Heart left ventricle (tissue), 13 donors: Measurements from ENCODE around the gene KCNJ5.

Source experiments
- CTCF ChIP-seq, 12 donors: fragments of 200-600 bp; sonication (generic) in 4 of 12; IDR thresholded peaks; one replicate each; pipeline versions ENCODE4 v1.5.0 to v1.8.0; 2018 to 2022; ENCODE audit warnings: antibody characterized with exemption in 12 of 12, mild to moderate bottlenecking in 5 of 12
- POLR2A ChIP-seq, 2 donors: fragments of 450-650 bp; IDR thresholded peaks; one replicate each; pipeline ENCODE4 v1.6.1; 2017; ENCODE audit warnings: antibody characterized with exemption in 2 of 2, mild to moderate bottlenecking in 2 of 2, moderate library complexity in 2 of 2
- donor health status: ischemic (EF 13 %, LVEDD 7.1; RV severe dilation, severe dysfunction).
- donor health status: DM: no; HTN: yes; CAD: no.
- donor health status: DM: no; HTN: no; CAD: no.
- donor health status: ischemic (EF 25% LVEDD 6.9; RV normal size, moderate dysfunction).
- donor health status: ischemic (EF 25% LVEDD 5.7; RV mildly dilated, moderate dysfunction).
- donor health status: ischemic (EF 35%, LVEDD 5.7; RV mildly dilated, moderate dysfunction).
- donor health status: nonischemic (EF 11% LVEDD 7.7; RV severe dilation, severe dysfunction).
- donor health status: DM: yes; HTN: yes; CAD: no.
- donor health status: PGD.
- donor health status: ischemic (EF 29% LVEDD 5.4; RV normal size, mild dysfunction).
- donor health status: nonischemic (EF 23%, LVEDD 6.1; RV moderate dilation, normal function).

- TF ChIP-seq CTCF (IDR thresholded peaks at IDR 0.05), result no peak
- TF ChIP-seq POLR2A (IDR thresholded peaks at IDR 0.05), result no peak
Measured at GRCh38 chr11:128908391-128909246, 17.5 kb downstream of the KCNJ5 start.
